ENCODE data around the gene HES6.

Gene HES6, protein sequence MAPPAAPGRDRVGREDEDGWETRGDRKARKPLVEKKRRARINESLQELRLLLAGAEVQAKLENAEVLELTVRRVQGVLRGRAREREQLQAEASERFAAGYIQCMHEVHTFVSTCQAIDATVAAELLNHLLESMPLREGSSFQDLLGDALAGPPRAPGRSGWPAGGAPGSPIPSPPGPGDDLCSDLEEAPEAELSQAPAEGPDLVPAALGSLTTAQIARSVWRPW

GRCh38 chr2:238239863-238240756 is at the start of gene HES6:
Gene HES6 (minus strand): TSS chr2:238240038. CDS start chr2:238239905, 133 bp downstream.
- H3K27me3 ChIP-seq (ENCODE audit: low read length): no peaks in the 10 kb centered on the region
- H3K9me3 ChIP-seq (ENCODE audit: insufficient read depth, low read length): no peaks in the 10 kb centered on the region
- peak within 1 kb of the TSS; percentile 81 for H3K4me3 ChIP-seq (ENCODE audit: insufficient read depth, low read length, poor library complexity, severe bottlenecking)
- H3K9me2 ChIP-seq (replicated peaks; ENCODE audit: insufficient read depth, low read length): no peaks in the 10 kb centered on the region
- H3F3A ChIP-seq (ENCODE audit: insufficient read depth): peaks cover 15% of the 10 kb centered on the region; the same call in 1 of the 2 replicates
- TF ChIP-seq, protein P1, sequence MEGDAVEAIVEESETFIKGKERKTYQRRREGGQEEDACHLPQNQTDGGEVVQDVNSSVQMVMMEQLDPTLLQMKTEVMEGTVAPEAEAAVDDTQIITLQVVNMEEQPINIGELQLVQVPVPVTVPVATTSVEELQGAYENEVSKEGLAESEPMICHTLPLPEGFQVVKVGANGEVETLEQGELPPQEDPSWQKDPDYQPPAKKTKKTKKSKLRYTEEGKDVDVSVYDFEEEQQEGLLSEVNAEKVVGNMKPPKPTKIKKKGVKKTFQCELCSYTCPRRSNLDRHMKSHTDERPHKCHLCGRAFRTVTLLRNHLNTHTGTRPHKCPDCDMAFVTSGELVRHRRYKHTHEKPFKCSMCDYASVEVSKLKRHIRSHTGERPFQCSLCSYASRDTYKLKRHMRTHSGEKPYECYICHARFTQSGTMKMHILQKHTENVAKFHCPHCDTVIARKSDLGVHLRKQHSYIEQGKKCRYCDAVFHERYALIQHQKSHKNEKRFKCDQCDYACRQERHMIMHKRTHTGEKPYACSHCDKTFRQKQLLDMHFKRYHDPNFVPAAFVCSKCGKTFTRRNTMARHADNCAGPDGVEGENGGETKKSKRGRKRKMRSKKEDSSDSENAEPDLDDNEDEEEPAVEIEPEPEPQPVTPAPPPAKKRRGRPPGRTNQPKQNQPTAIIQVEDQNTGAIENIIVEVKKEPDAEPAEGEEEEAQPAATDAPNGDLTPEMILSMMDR (IDR thresholded peaks at IDR 0.05; ENCODE audit: insufficient read depth, low read length, poor library complexity, severe bottlenecking): no peak
- no peak for TF ChIP-seq EZH2phosphoT487 (conservative IDR thresholded peaks at IDR 0.05; ENCODE audit: low read length)
- H2AFZ ChIP-seq (ENCODE audit: low read depth, low read length, severe bottlenecking): peak within 1 kb of the TSS; percentile 84
- H3K79me2 ChIP-seq (ENCODE audit: insufficient read depth, low read length): no peaks in the 10 kb centered on the region
- H3K4me2 ChIP-seq (ENCODE audit: low read depth, low read length, poor library complexity, severe bottlenecking): peak within 1 kb of the TSS; percentile 95
- H3K36me3 ChIP-seq (ENCODE audit: low read length): no peaks in the 10 kb centered on the region
- peak within 1 kb of the TSS; percentile 22; the same call in 1 of the 2 replicates for H3K27ac ChIP-seq (ENCODE audit: low read depth, low read length)
- peak within 1 kb of the TSS; percentile 62 for H3K9ac ChIP-seq (ENCODE audit: low read length)
- no peaks in the 10 kb centered on the region for H4K20me1 ChIP-seq (ENCODE audit: low read depth, low read length)

- Histone ChIP-seq H3F3A (ENCODE audit: insufficient read depth) (peaks cover 13% of the 10 kb centered on the region; the same call in 1 of the 2 replicates), H3K9me3 (ENCODE audit: insufficient read depth, low read length) (no peaks in the 10 kb centered on the region), H3K27me3 (ENCODE audit: low read length) (no peaks in the 10 kb centered on the region), H3K4me3 (ENCODE audit: insufficient read depth, low read length, poor library complexity, severe bottlenecking) (peak overlapping the region; percentile 61), H3K79me2 (ENCODE audit: insufficient read depth, low read length) (peaks cover 37% of the 10 kb centered on the region), H3K9ac (ENCODE audit: low read length) (peak overlapping the region; percentile 80), H3K36me3 (ENCODE audit: low read length) (no peaks in the 10 kb centered on the region), H2AFZ (ENCODE audit: low read depth, low read length, severe bottlenecking) (peak overlapping the region; percentile 94), H3K4me2 (ENCODE audit: low read depth, low read length, poor library complexity, severe bottlenecking) (peak overlapping the region; percentile 73), H3K9me2 (replicated peaks; ENCODE audit: insufficient read depth, low read length) (no peaks in the 10 kb centered on the region), H4K20me1 (ENCODE audit: low read depth, low read length) (peaks cover 7% of the 10 kb centered on the region; the same call in 1 of the 2 replicates), H3K27ac (ENCODE audit: low read depth, low read length) (peak overlapping the region; percentile 69)
- TF ChIP-seq EZH2phosphoT487 (conservative IDR thresholded peaks at IDR 0.05; ENCODE audit: low read length): no peak
- TF ChIP-seq, protein P1 (IDR thresholded peaks at IDR 0.05; ENCODE audit: insufficient read depth, low read length, poor library complexity, severe bottlenecking): no peak
Observed at GRCh38 chr2:238289574-238289973, 49.7 kb upstream of the HES6 start.

DNA sequence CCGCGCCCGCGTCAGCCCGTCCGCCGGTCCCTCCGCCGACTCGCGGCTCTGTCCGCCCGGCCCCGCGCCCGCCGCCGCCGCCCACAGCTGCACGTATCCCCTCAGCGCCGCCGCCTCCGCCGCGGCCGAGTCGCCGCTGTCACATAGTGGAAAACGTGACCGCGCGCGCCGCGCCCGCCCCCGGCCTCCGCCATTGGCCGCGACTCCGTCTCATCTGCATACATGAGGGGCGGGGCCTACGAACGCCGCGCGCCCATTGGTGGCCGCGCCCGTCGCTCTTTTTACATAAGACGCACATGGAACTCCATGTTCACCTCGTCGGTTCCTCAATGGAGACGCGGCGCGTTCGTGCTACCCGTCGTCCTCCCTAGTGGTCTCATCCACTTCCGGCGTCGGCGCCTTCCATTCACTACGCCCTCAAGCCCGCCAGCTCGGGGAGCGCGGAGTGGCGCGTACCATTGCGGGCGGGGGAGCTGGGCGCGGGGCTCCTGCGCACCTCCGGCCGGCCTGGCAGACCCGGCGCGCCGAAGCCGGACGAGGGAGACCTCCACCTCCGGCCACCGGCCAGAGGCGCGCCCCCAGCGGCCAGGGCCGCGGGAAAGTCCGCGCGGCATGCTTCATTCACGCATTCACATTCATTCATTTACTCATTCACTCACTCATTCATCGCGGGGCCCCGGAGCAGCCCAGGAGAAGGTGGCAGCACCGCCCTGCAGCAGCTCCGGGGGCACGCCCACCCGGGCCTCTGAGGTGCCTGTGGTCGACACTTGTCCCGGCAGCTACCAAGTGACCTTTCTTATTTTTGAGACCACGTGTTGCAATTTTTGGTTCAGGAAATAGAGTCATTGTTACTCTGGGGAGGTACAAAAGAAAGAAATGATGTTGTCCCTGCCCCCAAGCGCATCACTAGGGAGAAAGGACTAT is 49.1 kb upstream of the HES6 start:
- H3K9me3 ChIP-seq (ENCODE audit: insufficient read depth, low read length): no peaks in the 10 kb centered on the region
- H3K9ac ChIP-seq (ENCODE audit: low read length): peak overlapping the region; percentile 80
- H3K27me3 ChIP-seq (ENCODE audit: low read length): no peaks in the 10 kb centered on the region
- H3K27ac ChIP-seq (ENCODE audit: low read depth, low read length): peak overlapping the region; percentile 69
- H3K4me3 ChIP-seq (ENCODE audit: insufficient read depth, low read length, poor library complexity, severe bottlenecking): peak overlapping the region; percentile 90
- no peaks in the 10 kb centered on the region for H3K36me3 ChIP-seq (ENCODE audit: low read length)
- H3K4me2 ChIP-seq (ENCODE audit: low read depth, low read length, poor library complexity, severe bottlenecking): peak overlapping the region; percentile 73
- no peak for TF ChIP-seq EZH2phosphoT487 (conservative IDR thresholded peaks at IDR 0.05; ENCODE audit: low read length)
- H2AFZ ChIP-seq (ENCODE audit: low read depth, low read length, severe bottlenecking): peak overlapping the region; percentile 94
- H3F3A ChIP-seq (ENCODE audit: insufficient read depth): peaks cover 13% of the 10 kb centered on the region; the same call in 1 of the 2 replicates
- H4K20me1 ChIP-seq (ENCODE audit: low read depth, low read length): peaks cover 7% of the 10 kb centered on the region; the same call in 1 of the 2 replicates
- H3K79me2 ChIP-seq (ENCODE audit: insufficient read depth, low read length): peaks cover 44% of the 10 kb centered on the region
- no peaks in the 10 kb centered on the region for H3K9me2 ChIP-seq (replicated peaks; ENCODE audit: insufficient read depth, low read length)
